Uterus (tissue), 4 donors: ENCODE results near the gene ABCB6. TPM values are rescaled to one million over a fixed set of nuclear protein-coding genes. Genes with fewer than 3 reads are reported as not detected.
"Not testable (repeated sequence)": the region's sequence is repeated elsewhere in the genome, so short reads cannot be mapped to it uniquely, and the experiment has no call there.

Experiments used
- DNase-seq, 2 donors: peaks; one replicate each; pipeline ENCODE4 v3.0.0-alpha.2; 2019 to 2020
- H3K27ac ChIP-seq, 2 donors: fragments of 200-600 bp; sonication (generic); 1 replicate in 1 of 2; 2 replicates in 1 of 2; pipeline ENCODE4 v1.5.1; 2016 to 2018
- H3K27me3 ChIP-seq, 2 donors: fragments of 200-600 bp; sonication (generic); one replicate each; pipeline ENCODE4 v1.5.1; 2018 to 2019; ENCODE audit warnings: control low read depth in 1 of 2
- H3K36me3 ChIP-seq, 2 donors: fragments of 200-600 bp; sonication (generic); one replicate each; pipeline ENCODE4 v1.5.1; 2019; ENCODE audit warnings: control low read depth in 1 of 2
- H3K4me1 ChIP-seq, 2 donors: fragments of 200-600 bp; sonication (generic); one replicate each; pipeline ENCODE4 v1.5.1; 2018 to 2019; ENCODE audit warnings: control low read depth in 1 of 2
- H3K4me3 ChIP-seq, 2 donors: fragments of 200-600 bp; sonication (generic); 1 replicate in 1 of 2; 2 replicates in 1 of 2; pipeline ENCODE4 v1.5.1; 2018 to 2019; ENCODE audit warnings: mild to moderate bottlenecking in 1 of 2
- H3K9me3 ChIP-seq, 2 donors: fragments of 200-600 bp; sonication (generic); one replicate each; pipeline ENCODE4 v1.5.1; 2019; ENCODE audit warnings: control low read depth in 1 of 2
- CTCF ChIP-seq, 4 experiments: fragments of 200-600 bp in 2 of 4; fragments of 450-650 bp in 2 of 4; sonication (generic) in 2 of 4; IDR thresholded peaks; one replicate each; pipeline ENCODE4 v1.5.1; 2016 to 2019; ENCODE audit warnings: antibody characterized with exemption in 4 of 4, mild to moderate bottlenecking in 2 of 4, moderate library complexity in 1 of 4
- POLR2A ChIP-seq, 2 donors: fragments of 450-650 bp; IDR thresholded peaks; one replicate each; pipeline ENCODE4 v1.6.1; 2016; ENCODE audit warnings: antibody characterized with exemption in 2 of 2, mild to moderate bottlenecking in 1 of 2, moderate library complexity in 1 of 2
- intact Hi-C: fragments of 100-400 bp; cut with DNase I; formaldehyde crosslinking; loops from one replicate; pipeline ENCODE4 v1.15.1; 2023; ENCODE audit warnings: low total_unique reads
- total RNA-seq, 4 donors: library from RNA; depleted of rRNA in 3 of 4; stranded (reverse); fragments of >200 nt in 3 of 4; gene quantifications; one replicate each; pipeline versions ENCODE4 v1.1.0 to v1.2.4, GENCODE V29; 2014 to 2023
- donor health status: DM: yes; HTN: yes; CAD: no.

The ABCB6 gene
- total RNA-seq, 4 donors from 2014 or later: 7.1 to 37.6 (median 27.7) TPM

GRCh38 chr2:219261024-219261855 is 42.5 kb upstream of the ABCB6 start:
- TF ChIP-seq CTCF (IDR thresholded peaks at IDR 0.05) (no peak), POLR2A (IDR thresholded peaks at IDR 0.05) (no peak)
- no peak overlapping the region for H3K4me3 ChIP-seq
- intact Hi-C loops: no loop called here
- H3K27me3 ChIP-seq: no peaks in the 10 kb centered on the region
- DNase-seq: no peak
- H3K27ac ChIP-seq: no peak overlapping the region
- H3K9me3 ChIP-seq: no peaks in the 10 kb centered on the region
- H3K4me1 ChIP-seq: no peaks in the 10 kb centered on the region
- H3K36me3 ChIP-seq: no peaks in the 10 kb centered on the region

- H3K9me3 ChIP-seq, H3K27ac ChIP-seq, DNase-seq, H3K36me3 ChIP-seq, H3K4me3 ChIP-seq, intact Hi-C loops, H3K4me1 ChIP-seq: not testable (repeated sequence)
- H3K27me3 ChIP-seq: peaks cover 0 to 17% of the 10 kb centered on the region in 2 donors
These were observed 40.2 kb upstream of the ABCB6 start for GRCh38 chr2:219258942-219259341.

GRCh38 chr2:219254590-219255201 is 35.9 kb upstream of the ABCB6 start:
- intact Hi-C loops: no loop called here
- no peak for TF ChIP-seq POLR2A (IDR thresholded peaks at IDR 0.05)
- no peak for TF ChIP-seq CTCF (IDR thresholded peaks at IDR 0.05)
- Histone ChIP-seq H3K27me3 (peaks cover 0 to 17% of the 10 kb centered on the region in 2 donors), H3K4me1 (no peaks in the 10 kb centered on the region), H3K9me3 (no peaks in the 10 kb centered on the region), H3K36me3 (no peaks in the 10 kb centered on the region), H3K4me3 (peak overlapping the region; percentile 55 to 56), H3K27ac (peak overlapping the region in 1 of 2 donors; percentile 67)
- no peak for DNase-seq

- TF ChIP-seq POLR2A (IDR thresholded peaks at IDR 0.05) (peak; percentile 88 to 97), CTCF (IDR thresholded peaks at IDR 0.05) (peak in 3 of 4 experiments; percentile 27 to 35 (median 28))
- peak within 1 kb of the TSS; percentile 55 to 56 for H3K4me3 ChIP-seq
- peaks cover 0 to 7% of the 10 kb centered on the region in 2 donors for H3K4me1 ChIP-seq
- intact Hi-C loops: no loop called here
- no peaks in the 10 kb centered on the region for H3K9me3 ChIP-seq
- H3K27ac ChIP-seq: peak within 1 kb of the TSS; percentile 15 to 67
- peak; percentile 72 to 73 for DNase-seq
- peaks cover 0 to 17% of the 10 kb centered on the region in 2 donors for H3K27me3 ChIP-seq
- H3K36me3 ChIP-seq: no peaks in the 10 kb centered on the region
These were observed 35.2 kb upstream of the ABCB6 start, which contains the start of gene TUBA4A for GRCh38 chr2:219253753-219254589. Gene TUBA4A (minus strand): TSS chr2:219253918. CDS start chr2:219253858, 60 bp downstream.
